HCT116 (cell line): Measurements from ENCODE around the gene SPATA2L. TPM values are rescaled to one million over a fixed set of nuclear protein-coding genes. Genes with fewer than 3 reads are reported as not detected.

Source experiments
- ATAC-seq: fragments of 200-7000 bp; cut with Tn5 transposase; 2 replicates; pipeline ENCODE4 v1.9.1; 2020; ENCODE audit warnings: mild to moderate bottlenecking, moderate library complexity
- BruUV-seq: library from RNA; stranded (reverse); fragments of 400-500 nt; replicated peaks from 2 replicates; lab custom pipeline; 2021; lab: Mats Ljungman, UMichigan
- CTCF ChIA-PET: fragments of 300-600 bp; sonication (Branson Sonifier 250); formaldehyde crosslinking; loops from one replicate; lab custom pipeline; 2021; ENCODE audit warnings: antibody characterized with exemption; lab: Charles Lee
- POLR2A ChIA-PET: fragments of 300-600, 350-600 bp; sonication (Branson Sonifier 250); formaldehyde crosslinking; loops from one replicate; lab custom pipeline; 2021; ENCODE audit warnings: antibody characterized with exemption; lab: Charles Lee
- RAD21 ChIA-PET, 2 experiments: fragments of 300-600 bp; sonication (Branson Sonifier 250); formaldehyde crosslinking; loops; one replicate each; lab custom pipeline; 2023; ENCODE audit warnings: low total read pairs in 2 of 2; ENCODE audit not compliant: uncharacterized antibody in 2 of 2, unreplicated experiment in 2 of 2, low non-redundant PET in 1 of 2; lab: Charles Lee
- DNase-seq: peaks from one replicate; pipeline ENCODE4 v3.0.0-alpha.2; 2010; ENCODE audit warnings: low read depth, low spot score
- H2AFZ ChIP-seq: fragments of 200-600 bp; shearing (Covaris generic), sonication (generic); 2 replicates; pipeline ENCODE4 v1.6.1; 2017; ENCODE audit warnings: low read depth, mixed run types, mixed read lengths, antibody characterized with exemption, low read length; ENCODE audit not compliant: poor library complexity, severe bottlenecking
- H3K27ac ChIP-seq: 2 replicates; pipeline ENCODE4 v1.5.1; 2012; ENCODE audit warnings: low read depth, low read length
- H3K27me3 ChIP-seq: fragments of 200-600 bp; sonication (generic); 2 replicates; pipeline ENCODE4 v1.6.1; 2016; ENCODE audit warnings: mixed run types, low read length, mixed read lengths; ENCODE audit not compliant: insufficient read depth
- H3K36me3 ChIP-seq, 2 experiments: fragments of 200-500 bp in 1 of 2; fragments of 200-600 bp in 1 of 2; sonication (Bioruptor generic) in 1 of 2; sonication (generic) in 1 of 2; 2 replicates each; pipeline versions ENCODE4 v1.5.1 to v1.6.1; 2014 to 2016; ENCODE audit warnings: low read length in 2 of 2, inconsistent platforms in 1 of 2, mixed read lengths in 1 of 2, mixed run types in 1 of 2; ENCODE audit not compliant: insufficient read depth in 2 of 2, control insufficient read depth in 1 of 2
- H3K4me1 ChIP-seq, 2 experiments: fragments of 200-600 bp in 1 of 2; sonication (generic) in 1 of 2; 2 replicates each; pipeline versions ENCODE4 v1.5.1 to v1.6.1; 2012 to 2017; ENCODE audit warnings: low read length in 2 of 2, inconsistent platforms in 1 of 2, mild to moderate bottlenecking in 1 of 2, mixed read lengths in 1 of 2, mixed run types in 1 of 2, moderate library complexity in 1 of 2; ENCODE audit not compliant: insufficient read depth in 2 of 2, control insufficient read depth in 1 of 2
- H3K4me2 ChIP-seq: fragments of 200-600 bp; sonication (generic); 2 replicates; pipeline ENCODE4 v1.6.1; 2017; ENCODE audit warnings: mixed run types, low read length, mixed read lengths
- H3K4me3 ChIP-seq, 2 experiments: fragments of 200-600 bp in 1 of 2; sonication (generic) in 1 of 2; replicated peaks in 1 of 2; 2 replicates each; pipeline ENCODE4 v1.5.1; 2011 to 2016; ENCODE audit warnings: low read length in 2 of 2, control low read depth in 1 of 2, low read depth in 1 of 2, mild to moderate bottlenecking in 1 of 2, mixed read lengths in 1 of 2, mixed run types in 1 of 2
- H3K79me2 ChIP-seq: fragments of 200-600 bp; sonication (generic); 2 replicates; pipeline ENCODE4 v1.6.1; 2017; ENCODE audit warnings: mild to moderate bottlenecking, mixed run types, low read length, moderate library complexity, mixed read lengths; ENCODE audit not compliant: insufficient read depth
- H3K9ac ChIP-seq: fragments of 200-600 bp; sonication (generic); 2 replicates; pipeline ENCODE4 v1.6.1; 2016; ENCODE audit warnings: low read length, mixed read lengths
- H3K9me2 ChIP-seq: fragments of 200-600 bp; sonication (generic), shearing (Covaris generic); 2 replicates; pipeline ENCODE4 v1.6.1; 2017; ENCODE audit warnings: mixed run types, mild to moderate bottlenecking, moderate library complexity; ENCODE audit not compliant: insufficient read depth
- H3K9me3 ChIP-seq, 2 experiments: fragments of 200-500 bp in 1 of 2; fragments of 200-600 bp in 1 of 2; sonication (Bioruptor generic) in 1 of 2; sonication (generic) in 1 of 2; 2 replicates each; pipeline ENCODE4 v1.6.1; 2014 to 2017; ENCODE audit warnings: low read length in 2 of 2, mixed read lengths in 2 of 2, inconsistent platforms in 1 of 2, low read depth in 1 of 2, mild to moderate bottlenecking in 1 of 2, mixed run types in 1 of 2, moderate library complexity in 1 of 2; ENCODE audit not compliant: control insufficient read depth in 1 of 2, insufficient read depth in 1 of 2
- H4K20me1 ChIP-seq: fragments of 200-600 bp; sonication (generic), shearing (Covaris generic); 2 replicates; pipeline ENCODE4 v1.6.1; 2017; ENCODE audit warnings: mixed run types, mild to moderate bottlenecking, moderate library complexity; ENCODE audit not compliant: insufficient read depth
- CBX3 ChIP-seq: IDR thresholded peaks from 2 replicates; pipeline ENCODE4 v1.6.1; 2012; ENCODE audit warnings: low read depth
- CEBPB ChIP-seq: IDR thresholded peaks from 2 replicates; pipeline ENCODE4 v1.6.1; 2012; ENCODE audit warnings: low read depth
- EZH2 ChIP-seq: fragments of 200-600 bp; sonication (generic); IDR thresholded peaks from 2 replicates; pipeline ENCODE4 v1.6.1; 2017; ENCODE audit warnings: antibody characterized with exemption, mixed run types
- EZH2phosphoT487 ChIP-seq: fragments of 200-600 bp; IDR thresholded peaks from 2 replicates; pipeline ENCODE4 v1.6.1; 2018; ENCODE audit warnings: antibody characterized with exemption, borderline replicate concordance
- JUND ChIP-seq: IDR thresholded peaks from 2 replicates; pipeline ENCODE4 v1.6.1; 2012
- POLR2A ChIP-seq: IDR thresholded peaks from 2 replicates; pipeline ENCODE4 v1.7.0; 2011; ENCODE audit warnings: borderline replicate concordance; ENCODE audit not compliant: insufficient read depth, insufficient read length; ENCODE audit errors: extremely low read depth
- POLR2AphosphoS5 ChIP-seq: IDR thresholded peaks from 2 replicates; pipeline ENCODE4 v1.6.1; 2011; ENCODE audit warnings: mild to moderate bottlenecking, low read depth, low read length, moderate library complexity
- RAD21 ChIP-seq: IDR thresholded peaks from 2 replicates; pipeline ENCODE4 v1.6.1; 2012; ENCODE audit warnings: low read depth, mild to moderate bottlenecking
- SIN3A ChIP-seq: IDR thresholded peaks from 2 replicates; pipeline ENCODE4 v1.6.1; 2012; ENCODE audit warnings: low read depth
- SP1 ChIP-seq: IDR thresholded peaks from 2 replicates; pipeline ENCODE4 v1.6.1; 2012; ENCODE audit warnings: low read depth
- TCF7L2 ChIP-seq: IDR thresholded peaks from 2 replicates; pipeline ENCODE4 v1.7.0; 2011; ENCODE audit warnings: borderline replicate concordance, inconsistent platforms; ENCODE audit not compliant: insufficient read depth, insufficient read length; ENCODE audit errors: extremely low read depth
- ZNF274 ChIP-seq: fragments of 200-500 bp; sonication (Bioruptor generic); IDR thresholded peaks from 2 replicates; pipeline ENCODE4 v1.6.1; 2014; ENCODE audit warnings: mild to moderate bottlenecking, low read depth, low read length, inconsistent platforms
- intact Hi-C: fragments of 100-400 bp; cut with micrococcal nuclease; formaldehyde crosslinking; loops from 2 replicates; pipeline ENCODE4 v1.10.0; 2022
- total RNA-seq: library from RNA; stranded (reverse); gene quantifications from one replicate; pipeline ENCODE4 v1.2.1, GENCODE V29; 2021; ENCODE audit not compliant: unreplicated experiment
- TF ChIP-seq, protein P1 (sequence below): IDR thresholded peaks from 2 replicates; pipeline ENCODE4 v1.6.1; 2012
- TF ChIP-seq, protein P2 (sequence below): IDR thresholded peaks from 2 replicates; pipeline ENCODE4 v1.6.1; 2012; ENCODE audit warnings: low read depth

The SPATA2L gene
- total RNA-seq, 1 experiment from 2014 or later = 50.5 TPM

DNA sequence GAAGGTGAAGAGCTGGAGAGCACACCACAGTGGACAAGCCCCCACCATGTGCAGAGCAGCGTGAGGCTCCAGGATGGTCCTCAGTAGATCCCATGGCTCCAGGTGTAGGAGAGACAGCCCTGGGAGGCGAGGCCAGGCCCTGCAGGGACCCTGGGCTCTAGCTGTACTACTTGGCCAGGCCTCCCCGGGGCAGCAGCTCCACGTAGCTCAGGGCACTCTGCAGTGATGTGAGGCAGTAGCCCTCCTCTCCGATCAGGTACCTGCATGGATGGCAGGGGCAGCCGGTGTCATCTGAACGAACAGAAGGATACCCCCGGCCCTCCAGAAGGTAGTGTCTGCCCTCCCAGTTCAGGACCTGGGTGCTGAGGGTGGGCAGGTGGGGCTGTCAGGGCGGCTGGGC lies 6.2 kb upstream of the SPATA2L start:
- RAD21 ChIA-PET = no interaction called here
- Histone ChIP-seq H3K27ac (no peak overlapping the region), H3K4me1 (peaks cover 6 to 20% of the 10 kb centered on the region in 2 experiments; a peak in 3 of 4 replicates), H2AFZ (no peak overlapping the region), H3K4me2 (no peak overlapping the region), H4K20me1 (no peaks in the 10 kb centered on the region), H3K9ac (no peak overlapping the region), H3K27me3 (no peaks in the 10 kb centered on the region), H3K4me3 (no peak overlapping the region), H3K9me3 (no peaks in the 10 kb centered on the region), H3K9me2 (no peaks in the 10 kb centered on the region), H3K36me3 (no peaks in the 10 kb centered on the region; a peak in 1 of 4 replicates), H3K79me2 (peaks cover 11% of the 10 kb centered on the region)
- CTCF ChIA-PET = interaction anchor here (0.9 kb wide), 1 partner anchor 202 kb away, joined by 5 read pairs; no protein-coding TSS in a partner anchor
- DNase-seq = no peak
- intact Hi-C loops = loop anchor here (2.0 kb wide), 1 partner anchor 153 kb away; no protein-coding TSS in a partner anchor
- POLR2A ChIA-PET = interaction anchor here (2.4 kb wide), 1 partner anchor 166 kb away, joined by 8 read pairs; the partner anchor contains the start of gene TCF25
- no peak for ATAC-seq
- BruUV-seq = no TSS peak
- no peak for TF ChIP-seq POLR2A
- TF ChIP-seq TCF7L2 = no peak
- TF ChIP-seq SP1 = no peak
- no peak for TF ChIP-seq SIN3A
- no peak for TF ChIP-seq ZNF274
- TF ChIP-seq EZH2 = no peak
- no peak for TF ChIP-seq POLR2AphosphoS5

DNA sequence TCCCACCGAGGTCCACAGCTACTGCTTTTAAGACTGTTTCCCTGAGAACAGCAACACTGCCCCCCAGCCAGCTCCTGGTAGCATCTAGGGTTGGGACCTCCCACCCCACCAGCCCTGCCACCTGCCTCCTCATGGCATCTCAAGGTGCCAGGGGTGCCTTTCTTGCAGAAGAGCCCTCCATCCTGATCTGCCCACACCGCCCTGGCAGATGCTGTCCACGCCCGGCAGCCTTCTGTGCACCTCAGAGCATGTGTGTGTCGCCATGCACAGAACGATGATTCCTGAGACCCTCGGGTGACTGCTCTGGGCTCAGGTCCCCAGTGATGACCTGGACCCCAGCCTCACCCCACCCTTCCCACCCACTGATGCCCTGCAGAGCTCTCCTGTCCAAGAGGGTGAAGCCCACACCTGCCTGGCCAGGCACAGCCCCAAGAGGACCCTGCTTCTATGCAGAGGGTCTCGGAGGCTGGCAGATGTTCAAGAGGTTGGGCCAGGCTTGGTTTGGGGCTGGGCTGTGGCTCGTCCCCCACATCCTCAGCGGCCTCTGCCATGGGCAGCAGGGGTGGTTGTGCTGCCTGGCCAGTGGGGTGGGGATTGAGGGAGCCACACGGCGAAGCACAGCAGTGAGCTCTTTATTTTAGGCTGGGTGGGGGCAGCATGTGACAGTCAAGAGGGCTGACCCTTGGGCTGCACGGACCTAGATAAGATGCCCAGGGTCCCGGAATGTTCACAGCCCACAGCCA lies 5.2 kb upstream of the SPATA2L start:
- DNase-seq = no peak
- H2AFZ ChIP-seq = no peak overlapping the region
- TF ChIP-seq CEBPB = no peak
- TF ChIP-seq EZH2 = no peak
- TF ChIP-seq EZH2phosphoT487 = no peak
- TF ChIP-seq, protein P1, sequence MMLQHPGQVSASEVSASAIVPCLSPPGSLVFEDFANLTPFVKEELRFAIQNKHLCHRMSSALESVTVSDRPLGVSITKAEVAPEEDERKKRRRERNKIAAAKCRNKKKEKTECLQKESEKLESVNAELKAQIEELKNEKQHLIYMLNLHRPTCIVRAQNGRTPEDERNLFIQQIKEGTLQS = no peak
- TF ChIP-seq, protein P2, sequence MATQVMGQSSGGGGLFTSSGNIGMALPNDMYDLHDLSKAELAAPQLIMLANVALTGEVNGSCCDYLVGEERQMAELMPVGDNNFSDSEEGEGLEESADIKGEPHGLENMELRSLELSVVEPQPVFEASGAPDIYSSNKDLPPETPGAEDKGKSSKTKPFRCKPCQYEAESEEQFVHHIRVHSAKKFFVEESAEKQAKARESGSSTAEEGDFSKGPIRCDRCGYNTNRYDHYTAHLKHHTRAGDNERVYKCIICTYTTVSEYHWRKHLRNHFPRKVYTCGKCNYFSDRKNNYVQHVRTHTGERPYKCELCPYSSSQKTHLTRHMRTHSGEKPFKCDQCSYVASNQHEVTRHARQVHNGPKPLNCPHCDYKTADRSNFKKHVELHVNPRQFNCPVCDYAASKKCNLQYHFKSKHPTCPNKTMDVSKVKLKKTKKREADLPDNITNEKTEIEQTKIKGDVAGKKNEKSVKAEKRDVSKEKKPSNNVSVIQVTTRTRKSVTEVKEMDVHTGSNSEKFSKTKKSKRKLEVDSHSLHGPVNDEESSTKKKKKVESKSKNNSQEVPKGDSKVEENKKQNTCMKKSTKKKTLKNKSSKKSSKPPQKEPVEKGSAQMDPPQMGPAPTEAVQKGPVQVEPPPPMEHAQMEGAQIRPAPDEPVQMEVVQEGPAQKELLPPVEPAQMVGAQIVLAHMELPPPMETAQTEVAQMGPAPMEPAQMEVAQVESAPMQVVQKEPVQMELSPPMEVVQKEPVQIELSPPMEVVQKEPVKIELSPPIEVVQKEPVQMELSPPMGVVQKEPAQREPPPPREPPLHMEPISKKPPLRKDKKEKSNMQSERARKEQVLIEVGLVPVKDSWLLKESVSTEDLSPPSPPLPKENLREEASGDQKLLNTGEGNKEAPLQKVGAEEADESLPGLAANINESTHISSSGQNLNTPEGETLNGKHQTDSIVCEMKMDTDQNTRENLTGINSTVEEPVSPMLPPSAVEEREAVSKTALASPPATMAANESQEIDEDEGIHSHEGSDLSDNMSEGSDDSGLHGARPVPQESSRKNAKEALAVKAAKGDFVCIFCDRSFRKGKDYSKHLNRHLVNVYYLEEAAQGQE = no peak
- no peak for TF ChIP-seq RAD21
- no peak for TF ChIP-seq JUND
- no peak for TF ChIP-seq CBX3
- TF ChIP-seq SIN3A = no peak
- no peak for TF ChIP-seq POLR2AphosphoS5

More for the DNA sequence above, 5.2 kb upstream of the SPATA2L start:
- no TSS peak for BruUV-seq
- Histone ChIP-seq H3K36me3 (no peaks in the 10 kb centered on the region), H3K27me3 (no peaks in the 10 kb centered on the region), H3K9ac (peak overlapping the region; percentile 41), H3K4me2 (peak overlapping the region; percentile 71), H3K27ac (peak overlapping the region; percentile 37; the same call in 1 of the 2 replicates), H3K4me1 (peaks cover 10 to 24% of the 10 kb centered on the region in 2 experiments; a peak in 3 of 4 replicates), H4K20me1 (no peaks in the 10 kb centered on the region), H3K4me3 (peak overlapping the region; percentile 36 to 37; a peak in 3 of 4 replicates), H3K79me2 (peaks cover under 1% of the 10 kb centered on the region; the same call in 1 of the 2 replicates), H3K9me2 (no peaks in the 10 kb centered on the region), H3K9me3 (no peaks in the 10 kb centered on the region)
- intact Hi-C loops = loop anchor here (1.0 to 2.0 kb wide), 2 partner anchors 87 to 154 kb away; no protein-coding TSS in a partner anchor
- ChIA-PET CTCF (interaction anchor here (0.6 to 2.3 kb wide), 18 partner anchors 8 to 969 kb away, joined by 3 to 27 read pairs (median 4); partner anchors contain the start of genes CDK10, TCF25 and VPS9D1), RAD21 (interaction anchor here (0.6 to 1.2 kb wide), 5 partner anchors 44 to 314 kb away, joined by 3 to 4 read pairs (median 3); partner anchors contain the start of gene TCF25 (in 2 of the 2)), POLR2A (interaction anchor here (0.9 to 2.4 kb wide), 8 partner anchors 7 to 216 kb away, joined by 3 to 8 read pairs (median 4); partner anchors contain the start of genes CDK10, TCF25 and VPS9D1)
- ATAC-seq = no peak
